ENCODE measurements around the gene MRPL11. TPM values are rescaled to one million over a fixed set of nuclear protein-coding genes. Genes with fewer than 3 reads are reported as not detected.

MRPL11 gene
- total RNA-seq, 4 donors from 2014 or later, result 28.7 to 57.9 (median 33.4) TPM

- H3K27me3 ChIP-seq, result no peaks in the 10 kb centered on the region
- DNase-seq, result no peak
- intact Hi-C loops (cut with DNase I; ENCODE audit: low total_unique reads), result no loop called here
- H3K4me1 ChIP-seq, result no peaks in the 10 kb centered on the region
- H3K36me3 ChIP-seq, result no peaks in the 10 kb centered on the region
- H3K27ac ChIP-seq, result no peak overlapping the region
- H3K4me3 ChIP-seq, result no peak overlapping the region
- TF ChIP-seq CTCF (IDR thresholded peaks at IDR 0.05) (no peak), POLR2A (IDR thresholded peaks at IDR 0.05) (no peak)
- H3K9me3 ChIP-seq, result no peaks in the 10 kb centered on the region
Measured at GRCh38 chr11:66475349-66476172, 36.9 kb upstream of the MRPL11 start.

GRCh38 chr11:66473608-66474515 is 35.2 kb upstream of the MRPL11 start:
- no peak for TF ChIP-seq POLR2A (IDR thresholded peaks at IDR 0.05)
- no peak for TF ChIP-seq CTCF (IDR thresholded peaks at IDR 0.05)
- no peak overlapping the region for H3K27ac ChIP-seq
- H3K27me3 ChIP-seq, result no peaks in the 10 kb centered on the region
- no peak for DNase-seq
- no peaks in the 10 kb centered on the region for H3K4me1 ChIP-seq
- H3K36me3 ChIP-seq, result no peaks in the 10 kb centered on the region
- H3K9me3 ChIP-seq, result no peaks in the 10 kb centered on the region
- intact Hi-C loops (cut with DNase I; ENCODE audit: low total_unique reads), result no loop called here
- no peak overlapping the region for H3K4me3 ChIP-seq

- Histone ChIP-seq H3K27me3 (no peaks in the 10 kb centered on the region), H3K4me1 (peaks cover 0 to under 1% of the 10 kb centered on the region in 2 donors), H3K36me3 (no peaks in the 10 kb centered on the region), H3K4me3 (no peak overlapping the region), H3K9me3 (no peaks in the 10 kb centered on the region), H3K27ac (no peak overlapping the region)
- TF ChIP-seq CTCF (IDR thresholded peaks at IDR 0.05), result no peak
- no peak for TF ChIP-seq POLR2A (IDR thresholded peaks at IDR 0.05)
- no peak for DNase-seq
- intact Hi-C loops (cut with DNase I; ENCODE audit: low total_unique reads), result no loop called here
Measured at GRCh38 chr11:66473167-66473566, 34.5 kb upstream of the MRPL11 start.

- intact Hi-C loops (cut with DNase I; ENCODE audit: low total_unique reads), result no loop called here
- Histone ChIP-seq H3K9me3 (no peaks in the 10 kb centered on the region), H3K27ac (no peak overlapping the region), H3K4me3 (no peak overlapping the region), H3K36me3 (no peaks in the 10 kb centered on the region), H3K4me1 (peaks cover 0 to 6% of the 10 kb centered on the region in 2 donors), H3K27me3 (no peaks in the 10 kb centered on the region)
- DNase-seq, result no peak
- TF ChIP-seq POLR2A (IDR thresholded peaks at IDR 0.05) (no peak), CTCF (IDR thresholded peaks at IDR 0.05) (no peak)
Measured at GRCh38 chr11:66472054-66472453, 33.4 kb upstream of the MRPL11 start.

GRCh38 chr11:66471142-66471541 is 32.5 kb upstream of the MRPL11 start:
- TF ChIP-seq POLR2A (IDR thresholded peaks at IDR 0.05) (no peak), CTCF (IDR thresholded peaks at IDR 0.05) (no peak)
- no peak for DNase-seq
- H3K36me3 ChIP-seq, result no peaks in the 10 kb centered on the region
- H3K4me3 ChIP-seq, result no peak overlapping the region
- no peaks in the 10 kb centered on the region for H3K27me3 ChIP-seq
- H3K9me3 ChIP-seq, result no peaks in the 10 kb centered on the region
- H3K4me1 ChIP-seq, result peaks cover 0 to 6% of the 10 kb centered on the region in 2 donors
- intact Hi-C loops (cut with DNase I; ENCODE audit: low total_unique reads), result no loop called here
- H3K27ac ChIP-seq, result no peak overlapping the region

All from uterus (tissue), 4 donors.